Loucy (cell line): Measurements from ENCODE around the gene CTBP2.

Source experiments
- H2AFZ ChIP-seq: fragments of 200-600 bp; sonication (generic); 2 replicates; pipeline ENCODE4 v1.6.0; 2016; ENCODE audit warnings: antibody characterized with exemption, mild to moderate bottlenecking, low read length, moderate library complexity
- H3F3A ChIP-seq: fragments of 200-600 bp; 2 replicates; pipeline ENCODE4 v1.6.0; 2016; ENCODE audit warnings: antibody characterized with exemption, low read depth, mild to moderate bottlenecking
- H3K27me3 ChIP-seq: fragments of 200-600 bp; sonication (generic); 2 replicates; pipeline ENCODE4 v1.6.1; 2014; ENCODE audit warnings: low read length, mild to moderate bottlenecking; ENCODE audit not compliant: insufficient read depth, poor library complexity, severe bottlenecking
- H3K36me3 ChIP-seq: fragments of 200-600 bp; sonication (generic); 2 replicates; pipeline ENCODE4 v1.6.1; 2016; ENCODE audit warnings: low read length; ENCODE audit not compliant: insufficient read depth
- H3K4me1 ChIP-seq: fragments of 200-600 bp; sonication (generic); 2 replicates; pipeline ENCODE4 v1.5.1; 2014; ENCODE audit warnings: low read length, mild to moderate bottlenecking; ENCODE audit not compliant: insufficient read depth, poor library complexity, severe bottlenecking
- H3K4me2 ChIP-seq: fragments of 200-600 bp; sonication (generic); 2 replicates; pipeline ENCODE4 v1.6.0; 2014; ENCODE audit warnings: antibody characterized with exemption, low read length, low read depth, mild to moderate bottlenecking; ENCODE audit not compliant: poor library complexity, severe bottlenecking
- H3K4me3 ChIP-seq: fragments of 200-600 bp; sonication (generic); 2 replicates; pipeline ENCODE4 v1.5.1; 2014; ENCODE audit warnings: low read length, mild to moderate bottlenecking, mixed read lengths; ENCODE audit not compliant: poor library complexity, severe bottlenecking
- H3K79me2 ChIP-seq: fragments of 200-600 bp; sonication (generic); 2 replicates; pipeline ENCODE4 v1.6.1; 2014; ENCODE audit warnings: low read length; ENCODE audit not compliant: insufficient read depth
- H3K9ac ChIP-seq: fragments of 200-600 bp; sonication (generic); 2 replicates; pipeline ENCODE4 v1.6.0; 2014; ENCODE audit warnings: mild to moderate bottlenecking, low read depth, low read length, moderate library complexity; ENCODE audit not compliant: poor library complexity, severe bottlenecking
- H3K9me2 ChIP-seq: fragments of 200-600 bp; sonication (generic); replicated peaks from 2 replicates; pipeline ENCODE4 v1.6.1; 2016; ENCODE audit warnings: low read depth, low read length, mixed read lengths
- H3K9me3 ChIP-seq: fragments of 200-600 bp; sonication (generic); 2 replicates; pipeline ENCODE4 v1.6.1; 2014; ENCODE audit warnings: mild to moderate bottlenecking, antibody characterized with exemption, low read length, low read depth; ENCODE audit not compliant: insufficient read depth
- H4K20me1 ChIP-seq: fragments of 200-600 bp; sonication (generic); 2 replicates; pipeline ENCODE4 v1.6.0; 2014; ENCODE audit warnings: antibody characterized with exemption, low read length, mild to moderate bottlenecking; ENCODE audit not compliant: insufficient read depth, poor library complexity, severe bottlenecking
- EZH2phosphoT487 ChIP-seq: fragments of 200-600 bp; IDR thresholded peaks from 2 replicates; pipeline ENCODE4 v1.6.1; 2018; ENCODE audit warnings: antibody characterized with exemption, mild to moderate bottlenecking, moderate library complexity, borderline replicate concordance
- TF ChIP-seq, protein P1 (sequence below): fragments of 200-600 bp; sonication (generic); conservative IDR thresholded peaks from 2 replicates; pipeline ENCODE4 v1.5.1; 2014; ENCODE audit warnings: mild to moderate bottlenecking, antibody characterized with exemption, low read length

The CTBP2 gene

DNA sequence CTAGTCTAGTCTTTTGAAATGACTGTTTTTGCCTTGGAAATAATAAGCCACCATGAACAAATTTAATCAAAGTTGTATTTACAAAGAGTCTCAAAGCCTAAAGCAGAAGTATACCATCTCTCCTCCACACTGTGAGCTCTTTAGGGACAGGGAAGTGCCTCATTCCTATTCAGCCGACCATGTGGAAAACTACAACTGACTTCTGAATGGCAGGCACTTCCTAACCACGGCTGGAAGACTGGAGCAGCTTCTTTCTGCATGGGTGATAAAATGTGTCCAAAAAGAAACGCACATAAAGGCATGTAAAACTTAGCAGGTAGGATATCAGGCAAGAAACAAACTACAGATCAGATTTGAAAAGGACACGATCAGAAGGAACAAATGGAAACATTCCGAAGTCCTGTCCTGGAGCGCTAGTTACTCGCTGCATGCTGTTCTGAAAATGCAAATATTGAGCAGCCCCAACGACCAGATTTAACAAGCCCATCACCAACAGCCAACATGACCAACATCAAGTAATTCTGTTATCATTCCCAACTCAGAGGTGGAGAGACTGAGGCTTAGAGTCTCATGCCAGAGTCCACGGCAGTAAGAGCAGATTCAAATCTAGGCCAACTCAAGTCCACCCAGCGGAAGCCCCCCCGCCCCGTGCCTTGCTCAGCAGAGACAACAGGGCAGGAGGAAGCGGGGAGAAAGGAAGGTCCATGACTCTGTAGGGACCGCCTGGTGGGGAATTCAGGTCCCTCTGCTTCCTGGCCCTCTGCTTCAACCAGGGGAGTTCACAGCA is 26.5 kb downstream of the CTBP2 start:
- Histone ChIP-seq H3K4me1 (no peaks in the 10 kb centered on the region), H3K4me3 (no peak overlapping the region), H2AFZ (no peak overlapping the region), H3K27me3 (no peaks in the 10 kb centered on the region), H4K20me1 (no peaks in the 10 kb centered on the region), H3K9me2 (no peaks in the 10 kb centered on the region), H3F3A (no peaks in the 10 kb centered on the region), H3K9me3 (peaks cover 3% of the 10 kb centered on the region; the same call in 1 of the 2 replicates), H3K79me2 (no peaks in the 10 kb centered on the region), H3K4me2 (no peak overlapping the region), H3K9ac (no peak overlapping the region), H3K36me3 (no peaks in the 10 kb centered on the region)
- no peak for TF ChIP-seq EZH2phosphoT487
- TF ChIP-seq, protein P1, sequence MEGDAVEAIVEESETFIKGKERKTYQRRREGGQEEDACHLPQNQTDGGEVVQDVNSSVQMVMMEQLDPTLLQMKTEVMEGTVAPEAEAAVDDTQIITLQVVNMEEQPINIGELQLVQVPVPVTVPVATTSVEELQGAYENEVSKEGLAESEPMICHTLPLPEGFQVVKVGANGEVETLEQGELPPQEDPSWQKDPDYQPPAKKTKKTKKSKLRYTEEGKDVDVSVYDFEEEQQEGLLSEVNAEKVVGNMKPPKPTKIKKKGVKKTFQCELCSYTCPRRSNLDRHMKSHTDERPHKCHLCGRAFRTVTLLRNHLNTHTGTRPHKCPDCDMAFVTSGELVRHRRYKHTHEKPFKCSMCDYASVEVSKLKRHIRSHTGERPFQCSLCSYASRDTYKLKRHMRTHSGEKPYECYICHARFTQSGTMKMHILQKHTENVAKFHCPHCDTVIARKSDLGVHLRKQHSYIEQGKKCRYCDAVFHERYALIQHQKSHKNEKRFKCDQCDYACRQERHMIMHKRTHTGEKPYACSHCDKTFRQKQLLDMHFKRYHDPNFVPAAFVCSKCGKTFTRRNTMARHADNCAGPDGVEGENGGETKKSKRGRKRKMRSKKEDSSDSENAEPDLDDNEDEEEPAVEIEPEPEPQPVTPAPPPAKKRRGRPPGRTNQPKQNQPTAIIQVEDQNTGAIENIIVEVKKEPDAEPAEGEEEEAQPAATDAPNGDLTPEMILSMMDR: no peak

- H2AFZ ChIP-seq: no peak overlapping the region
- no peaks in the 10 kb centered on the region for H3K4me1 ChIP-seq
- no peak for TF ChIP-seq EZH2phosphoT487
- TF ChIP-seq, protein P1: no peak
- H3K4me2 ChIP-seq: no peak overlapping the region
- H3K9ac ChIP-seq: no peak overlapping the region
- peaks cover 3% of the 10 kb centered on the region; the same call in 1 of the 2 replicates for H3K9me3 ChIP-seq
- H3K79me2 ChIP-seq: no peaks in the 10 kb centered on the region
- no peaks in the 10 kb centered on the region for H3K9me2 ChIP-seq
- no peaks in the 10 kb centered on the region for H3F3A ChIP-seq
- H3K36me3 ChIP-seq: no peaks in the 10 kb centered on the region
- no peak overlapping the region for H3K4me3 ChIP-seq
- no peaks in the 10 kb centered on the region for H3K27me3 ChIP-seq
- H4K20me1 ChIP-seq: no peaks in the 10 kb centered on the region
Measured at GRCh38 chr10:125132344-125132743, 28.0 kb downstream of the CTBP2 start.

GRCh38 chr10:125130916-125131315 is 29.4 kb downstream of the CTBP2 start:
- no peaks in the 10 kb centered on the region for H3K36me3 ChIP-seq

More at GRCh38 chr10:125130916-125131315, 29.4 kb downstream of the CTBP2 start:
- H3K9me2 ChIP-seq: no peaks in the 10 kb centered on the region
- H3F3A ChIP-seq: no peaks in the 10 kb centered on the region
- H3K4me3 ChIP-seq: no peak overlapping the region
- no peak overlapping the region for H2AFZ ChIP-seq
- TF ChIP-seq EZH2phosphoT487: no peak
- TF ChIP-seq, protein P1: no peak
- H3K27me3 ChIP-seq: no peaks in the 10 kb centered on the region
- no peaks in the 10 kb centered on the region for H3K79me2 ChIP-seq
- H4K20me1 ChIP-seq: no peaks in the 10 kb centered on the region
- H3K4me1 ChIP-seq: no peaks in the 10 kb centered on the region
- H3K9me3 ChIP-seq: peaks cover 3% of the 10 kb centered on the region; the same call in 1 of the 2 replicates
- no peak overlapping the region for H3K9ac ChIP-seq
- H3K4me2 ChIP-seq: no peak overlapping the region
